A549 (cell line): ENCODE results near the gene ZNF574. TPM values are rescaled to one million over a fixed set of nuclear protein-coding genes. Genes with fewer than 3 reads are reported as not detected.

ENCODE experiments used
- ATAC-seq, 2 experiments: fragments of 200-7000 bp in 1 of 2; fragments of >200 bp in 1 of 2; cut with Nextera tagmentation in 1 of 2; cut with Tn5 transposase in 1 of 2; 3 replicates each; pipeline versions ENCODE4 v1.8.0 to v1.9.1; 2018 to 2020; ENCODE audit warnings: mild to moderate bottlenecking in 1 of 2, moderate library complexity in 1 of 2
- CTCF ChIA-PET: fragments of 300-600 bp; sonication (Branson Sonifier 250); formaldehyde crosslinking; extraction: SDS; loops from one replicate; lab custom pipeline; 2021; ENCODE audit warnings: antibody characterized with exemption, inconsistent platforms; lab: Yijun Ruan, JAX
- POLR2A ChIA-PET: fragments of 350-600 bp; formaldehyde crosslinking; extraction: SDS; loops from one replicate; lab custom pipeline; 2021; ENCODE audit warnings: antibody characterized with exemption, inconsistent platforms; lab: Yijun Ruan, JAX
- DNase-seq, 2 experiments: peaks; one replicate each; pipeline versions ENCODE4 v3.0.0 to v3.0.0-alpha.2; 2011 to 2016; ENCODE audit warnings: low read depth in 1 of 2, low spot score in 1 of 2
- FAIRE-seq: peaks from 2 replicates; lab custom pipeline; 2011; peaks lifted over from hg19 to GRCh38; lab: Jason Lieb, UNC
- H3K27ac ChIP-seq, 2 experiments: fragments of >200 bp; sonication (Bioruptor Twin); formaldehyde crosslinking; 3 replicates each; pipeline ENCODE4 v1.5.1; 2016 to 2017
- H3K4me1 ChIP-seq: fragments of >200 bp; sonication (Bioruptor Twin); formaldehyde crosslinking; 3 replicates; pipeline ENCODE4 v1.6.1; 2016
- H3K4me2 ChIP-seq: fragments of >200 bp; sonication (Bioruptor Twin); formaldehyde crosslinking; 3 replicates; pipeline ENCODE4 v1.6.1; 2016
- H3K4me3 ChIP-seq: fragments of >200 bp; sonication (Bioruptor Twin); formaldehyde crosslinking; 3 replicates; pipeline ENCODE4 v1.5.1; 2016
- H3K9me3 ChIP-seq: fragments of >200 bp; sonication (Bioruptor Twin); formaldehyde crosslinking; 3 replicates; pipeline ENCODE4 v1.6.1; 2016
- CBX2 ChIP-seq: fragments of 200-600 bp; sonication (generic); IDR thresholded peaks from 2 replicates; pipeline ENCODE4 v1.6.1; 2016; ENCODE audit warnings: low read depth, mild to moderate bottlenecking, borderline replicate concordance
- CHD2 ChIP-seq: fragments of 150-350 bp; IDR thresholded peaks from 2 replicates; pipeline ENCODE4 v1.6.1; 2014; ENCODE audit warnings: low read length; ENCODE audit not compliant: partially characterized antibody
- CHD4 ChIP-seq: fragments of 200-600 bp; sonication (generic); IDR thresholded peaks from 2 replicates; pipeline ENCODE4 v1.6.1; 2016; ENCODE audit warnings: antibody characterized with exemption, mild to moderate bottlenecking, borderline replicate concordance
- EHF ChIP-seq: fragments of 250-450 bp; sonication (Bioruptor Pico); IDR thresholded peaks from 2 replicates; pipeline ENCODE4 v1.5.0; 2020; ENCODE audit warnings: mild to moderate bottlenecking
- FOSB ChIP-seq: fragments of 250-450 bp; sonication (Bioruptor Pico); IDR thresholded peaks from 2 replicates; pipeline ENCODE4 v1.5.0; 2020; ENCODE audit warnings: mild to moderate bottlenecking, moderate library complexity
- FOXS1 ChIP-seq: fragments of 250-450 bp; sonication (Bioruptor Pico); IDR thresholded peaks from 2 replicates; pipeline ENCODE4 v1.5.0; 2020; ENCODE audit warnings: mild to moderate bottlenecking, moderate library complexity
- HOXA7 ChIP-seq: fragments of 250-450 bp; sonication (Bioruptor Pico); IDR thresholded peaks from 2 replicates; pipeline ENCODE4 v1.5.0; 2020; ENCODE audit warnings: mild to moderate bottlenecking, moderate library complexity
- HOXB13 ChIP-seq: fragments of 250-450 bp; sonication (Bioruptor Pico); IDR thresholded peaks from 2 replicates; pipeline ENCODE4 v1.5.0; 2020; ENCODE audit warnings: low read depth, mild to moderate bottlenecking, moderate library complexity
- HOXB5 ChIP-seq: fragments of 250-450 bp; sonication (Bioruptor Pico); IDR thresholded peaks from 2 replicates; pipeline ENCODE4 v1.5.0; 2020; ENCODE audit warnings: mild to moderate bottlenecking, moderate library complexity
- KDM1A ChIP-seq: fragments of 200-600 bp; sonication (generic); IDR thresholded peaks from 2 replicates; pipeline ENCODE4 v1.6.1; 2016; ENCODE audit warnings: low read depth, mild to moderate bottlenecking
- KDM5A ChIP-seq: fragments of 200-600 bp; sonication (generic); IDR thresholded peaks from 2 replicates; pipeline ENCODE4 v1.6.1; 2016; ENCODE audit warnings: antibody characterized with exemption, mild to moderate bottlenecking
- MAFK ChIP-seq: fragments of 450-650 bp; IDR thresholded peaks from 2 replicates; pipeline ENCODE4 v1.6.1; 2014; ENCODE audit not compliant: partially characterized antibody
- MAZ ChIP-seq: fragments of 150-350 bp; IDR thresholded peaks from 2 replicates; pipeline ENCODE4 v1.6.1; 2014; ENCODE audit warnings: antibody characterized with exemption, low read depth, low read length, borderline replicate concordance
- NFE2L2 ChIP-seq: fragments of 150-350 bp; conservative IDR thresholded peaks from 2 replicates; pipeline ENCODE4 v1.6.1; 2014; ENCODE audit warnings: low read length
- NR3C1 ChIP-seq: fragments of >200 bp; sonication (Bioruptor Twin); formaldehyde crosslinking; IDR thresholded peaks from 3 replicates; pipeline ENCODE4 v1.6.1; 2017
- POLR2A ChIP-seq: IDR thresholded peaks from 2 replicates; pipeline ENCODE4 v1.6.1; 2012; ENCODE audit warnings: mild to moderate bottlenecking, low read length
- RARB ChIP-seq: fragments of 250-450 bp; sonication (Bioruptor Pico); IDR thresholded peaks from 2 replicates; pipeline ENCODE4 v1.8.0; 2021; ENCODE audit warnings: mild to moderate bottlenecking, moderate library complexity
- RFX5 ChIP-seq: fragments of 450-650 bp; IDR thresholded peaks from 2 replicates; pipeline ENCODE4 v1.7.1; 2014; ENCODE audit warnings: antibody characterized with exemption, mild to moderate bottlenecking, moderate library complexity
- RNF2 ChIP-seq: fragments of 200-600 bp; sonication (generic); IDR thresholded peaks from 2 replicates; pipeline ENCODE4 v1.6.1; 2016; ENCODE audit warnings: low read depth, mild to moderate bottlenecking, antibody characterized with exemption, moderate library complexity, borderline replicate concordance
- SREBF2 ChIP-seq: fragments of 450-650 bp; IDR thresholded peaks from 2 replicates; pipeline ENCODE4 v1.6.1; 2014; ENCODE audit warnings: mild to moderate bottlenecking, moderate library complexity
- TP53 ChIP-seq: fragments of 250-450 bp; sonication (Bioruptor Pico); IDR thresholded peaks from 2 replicates; pipeline ENCODE4 v1.5.0; 2021; ENCODE audit warnings: mild to moderate bottlenecking, moderate library complexity
- ZFP36 ChIP-seq: fragments of 450-650 bp; IDR thresholded peaks from 2 replicates; pipeline ENCODE4 v1.6.1; 2014; ENCODE audit warnings: borderline replicate concordance; ENCODE audit not compliant: partially characterized antibody
- ZSCAN20 ChIP-seq: fragments of 250-450 bp; sonication (Bioruptor Pico); IDR thresholded peaks from 2 replicates; pipeline ENCODE4 v1.8.0; 2022; ENCODE audit warnings: mild to moderate bottlenecking, moderate library complexity
- WGBS: methylation state at CpG from one replicate; pipeline ENCODE4 v1.1.6; 2017; ENCODE audit errors: missing lambda C conversion rate; 5-methylcytosine and 5-hydroxymethylcytosine counted together
- polyA plus RNA-seq, 4 experiments: library from polyadenylated mRNA; depleted of rRNA in 3 of 4; stranded (reverse); fragments of >200 nt; fragmentation: RNase III in 1 of 4; extraction: RNeasy Plus Mini Kit Qiagen cat#74134 plus additional on column Dnase treatment in 1 of 4; gene quantifications; 2 replicates in 3 of 4; 3 replicates in 1 of 4; pipeline ENCODE4 v1.2.3, GENCODE V29; 2011 to 2017
- TF ChIP-seq, protein P1 (sequence below): IDR thresholded peaks from 2 replicates; pipeline ENCODE4 v1.6.1; 2012
- TF ChIP-seq, protein P2 (sequence below): IDR thresholded peaks from 2 replicates; pipeline ENCODE4 v1.6.1; 2012; ENCODE audit warnings: low read depth, borderline replicate concordance
- TF ChIP-seq, protein P3 (sequence below): fragments of 150-350 bp; IDR thresholded peaks from 2 replicates; pipeline ENCODE4 v1.6.1; 2014; ENCODE audit warnings: low read depth, mild to moderate bottlenecking, low read length
- TF ChIP-seq, protein P4 (sequence below): fragments of 250-450 bp; sonication (Bioruptor Pico); IDR thresholded peaks from 2 replicates; pipeline ENCODE4 v1.5.0; 2021; ENCODE audit warnings: mild to moderate bottlenecking, moderate library complexity, borderline replicate concordance
- TF ChIP-seq, protein P5 (sequence below): fragments of 200-600 bp; sonication (generic); IDR thresholded peaks from 2 replicates; pipeline ENCODE4 v1.6.1; 2016; ENCODE audit warnings: antibody characterized with exemption, mild to moderate bottlenecking, moderate library complexity

The ZNF574 gene
- polyA plus RNA-seq, 2 of the 4 experiments (the other 2 are of a cell fraction) = 11.3 to 21.8 TPM

DNA sequence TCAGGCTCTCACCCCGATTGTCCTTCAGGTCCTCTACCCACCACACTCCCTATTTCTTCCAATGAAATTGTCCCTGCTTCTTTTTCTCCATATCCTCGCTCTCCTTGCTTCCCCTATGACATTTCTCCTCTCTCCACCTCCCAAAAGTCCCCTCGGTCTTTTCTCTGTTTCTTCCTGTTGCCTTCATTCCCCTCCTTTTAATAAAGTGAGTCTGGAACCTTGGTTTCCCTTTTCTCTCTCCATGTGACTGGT lies 676 bp upstream of the ZNF574 start:
- Histone ChIP-seq H3K27ac (peak overlapping the region; percentile 89 to 90), H3K4me3 (peak overlapping the region; percentile 57), H3K4me2 (peak overlapping the region; percentile 83), H3K4me1 (peaks cover 25% of the 10 kb centered on the region), H3K9me3 (no peaks in the 10 kb centered on the region)
- POLR2A ChIA-PET = no interaction called here
- 2% methylated on average over 3 of the region's 3 CpGs for WGBS
- TF ChIP-seq, protein P1, sequence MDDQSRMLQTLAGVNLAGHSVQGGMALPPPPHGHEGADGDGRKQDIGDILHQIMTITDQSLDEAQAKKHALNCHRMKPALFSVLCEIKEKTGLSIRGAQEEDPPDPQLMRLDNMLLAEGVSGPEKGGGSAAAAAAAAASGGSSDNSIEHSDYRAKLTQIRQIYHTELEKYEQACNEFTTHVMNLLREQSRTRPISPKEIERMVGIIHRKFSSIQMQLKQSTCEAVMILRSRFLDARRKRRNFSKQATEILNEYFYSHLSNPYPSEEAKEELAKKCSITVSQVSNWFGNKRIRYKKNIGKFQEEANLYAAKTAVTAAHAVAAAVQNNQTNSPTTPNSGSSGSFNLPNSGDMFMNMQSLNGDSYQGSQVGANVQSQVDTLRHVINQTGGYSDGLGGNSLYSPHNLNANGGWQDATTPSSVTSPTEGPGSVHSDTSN = no peak; the same call in 1 of the 2 replicates
- TF ChIP-seq RARB (CRISPR knock-in tag) = peak; percentile 93; the same call in 1 of the 2 replicates
- no peak for TF ChIP-seq EHF
- TF ChIP-seq, protein P2, sequence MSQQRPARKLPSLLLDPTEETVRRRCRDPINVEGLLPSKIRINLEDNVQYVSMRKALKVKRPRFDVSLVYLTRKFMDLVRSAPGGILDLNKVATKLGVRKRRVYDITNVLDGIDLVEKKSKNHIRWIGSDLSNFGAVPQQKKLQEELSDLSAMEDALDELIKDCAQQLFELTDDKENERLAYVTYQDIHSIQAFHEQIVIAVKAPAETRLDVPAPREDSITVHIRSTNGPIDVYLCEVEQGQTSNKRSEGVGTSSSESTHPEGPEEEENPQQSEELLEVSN = no peak
- no peak for TF ChIP-seq FOXS1 (CRISPR knock-in tag)
- no peak for TF ChIP-seq RFX5
- TF ChIP-seq CHD4 = no peak
- TF ChIP-seq MAFK = no peak
- TF ChIP-seq CBX2 = no peak
- TF ChIP-seq ZFP36 = no peak
- TF ChIP-seq KDM5A = no peak
- TF ChIP-seq, protein P3, sequence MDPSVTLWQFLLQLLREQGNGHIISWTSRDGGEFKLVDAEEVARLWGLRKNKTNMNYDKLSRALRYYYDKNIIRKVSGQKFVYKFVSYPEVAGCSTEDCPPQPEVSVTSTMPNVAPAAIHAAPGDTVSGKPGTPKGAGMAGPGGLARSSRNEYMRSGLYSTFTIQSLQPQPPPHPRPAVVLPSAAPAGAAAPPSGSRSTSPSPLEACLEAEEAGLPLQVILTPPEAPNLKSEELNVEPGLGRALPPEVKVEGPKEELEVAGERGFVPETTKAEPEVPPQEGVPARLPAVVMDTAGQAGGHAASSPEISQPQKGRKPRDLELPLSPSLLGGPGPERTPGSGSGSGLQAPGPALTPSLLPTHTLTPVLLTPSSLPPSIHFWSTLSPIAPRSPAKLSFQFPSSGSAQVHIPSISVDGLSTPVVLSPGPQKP = no peak
- no peak for TF ChIP-seq SREBF2
- TF ChIP-seq, protein P4, sequence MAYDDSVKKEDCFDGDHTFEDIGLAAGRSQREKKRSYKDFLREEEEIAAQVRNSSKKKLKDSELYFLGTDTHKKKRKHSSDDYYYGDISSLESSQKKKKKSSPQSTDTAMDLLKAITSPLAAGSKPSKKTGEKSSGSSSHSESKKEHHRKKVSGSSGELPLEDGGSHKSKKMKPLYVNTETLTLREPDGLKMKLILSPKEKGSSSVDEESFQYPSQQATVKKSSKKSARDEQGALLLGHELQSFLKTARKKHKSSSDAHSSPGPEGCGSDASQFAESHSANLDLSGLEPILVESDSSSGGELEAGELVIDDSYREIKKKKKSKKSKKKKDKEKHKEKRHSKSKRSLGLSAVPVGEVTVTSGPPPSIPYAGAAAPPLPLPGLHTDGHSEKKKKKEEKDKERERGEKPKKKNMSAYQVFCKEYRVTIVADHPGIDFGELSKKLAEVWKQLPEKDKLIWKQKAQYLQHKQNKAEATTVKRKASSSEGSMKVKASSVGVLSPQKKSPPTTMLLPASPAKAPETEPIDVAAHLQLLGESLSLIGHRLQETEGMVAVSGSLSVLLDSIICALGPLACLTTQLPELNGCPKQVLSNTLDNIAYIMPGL (CRISPR knock-in tag) = peak; percentile 93; the same call in 1 of the 2 replicates
- TF ChIP-seq FOSB (CRISPR knock-in tag) = peak; percentile 97
- TF ChIP-seq RNF2 = no peak
- TF ChIP-seq TP53 (CRISPR knock-in tag) = peak; percentile 98
- TF ChIP-seq ZSCAN20 (CRISPR knock-in tag) = no peak
- TF ChIP-seq KDM1A = no peak
- TF ChIP-seq MAZ = 0 out of 2 replicates have a peak, but pooled peaks have one; percentile 1
- peak; percentile 98 for TF ChIP-seq HOXA7
- FAIRE-seq (no peak), ATAC-seq (peak; percentile 8 to 17; a peak in 5 of 6 replicates), DNase-seq (no peak)
- CTCF ChIA-PET = interaction anchor here (1.0 kb wide), 1 partner anchor 33 kb away, joined by 4 read pairs; no protein-coding TSS in a partner anchor

DNA sequence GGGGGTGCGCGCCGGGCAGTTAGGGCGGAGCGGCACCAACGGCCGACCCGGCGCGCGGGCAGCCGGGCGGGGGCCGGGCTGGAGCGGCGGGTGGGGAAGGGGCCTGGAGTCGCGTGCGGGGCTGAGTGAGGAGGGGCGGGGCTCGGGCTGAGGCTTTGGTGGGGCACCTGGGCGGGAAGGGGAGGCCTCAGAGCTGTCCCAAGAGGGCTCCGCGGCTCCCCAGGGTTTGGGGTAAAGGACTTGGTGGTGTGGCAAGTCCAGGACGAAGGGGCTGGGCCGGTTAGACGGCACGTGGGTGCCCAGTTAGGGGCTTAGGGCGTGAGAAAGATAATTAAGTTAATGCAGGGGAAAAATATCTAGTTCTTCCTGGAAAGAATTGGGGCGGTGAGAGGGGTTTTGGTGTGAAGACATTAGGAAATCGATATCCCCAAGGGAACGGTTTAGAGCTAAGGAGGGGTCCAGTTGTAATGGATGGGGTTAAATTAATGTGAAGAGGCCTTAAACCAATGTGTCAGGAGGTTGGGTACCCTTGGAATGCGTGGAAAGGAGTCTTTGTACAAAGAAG lies 496 bp downstream of the ZNF574 start:
- H3K4me3 ChIP-seq = peak overlapping the region; percentile 80
- H3K9me3 ChIP-seq = no peaks in the 10 kb centered on the region
- no peak; a peak in 1 of 6 replicates for ATAC-seq
- no peak for FAIRE-seq
- peak overlapping the region; percentile 99 for H3K4me2 ChIP-seq
- WGBS = 2% methylated on average over 11 of the region's 33 CpGs
- H3K4me1 ChIP-seq = peaks cover 29% of the 10 kb centered on the region
- DNase-seq = peak in 1 of 2 experiments; percentile 58
- peak overlapping the region; percentile 91 to 94 for H3K27ac ChIP-seq
- peak; percentile 32; the same call in 1 of the 2 replicates for TF ChIP-seq HOXB5 (CRISPR knock-in tag)
- TF ChIP-seq, protein P5, sequence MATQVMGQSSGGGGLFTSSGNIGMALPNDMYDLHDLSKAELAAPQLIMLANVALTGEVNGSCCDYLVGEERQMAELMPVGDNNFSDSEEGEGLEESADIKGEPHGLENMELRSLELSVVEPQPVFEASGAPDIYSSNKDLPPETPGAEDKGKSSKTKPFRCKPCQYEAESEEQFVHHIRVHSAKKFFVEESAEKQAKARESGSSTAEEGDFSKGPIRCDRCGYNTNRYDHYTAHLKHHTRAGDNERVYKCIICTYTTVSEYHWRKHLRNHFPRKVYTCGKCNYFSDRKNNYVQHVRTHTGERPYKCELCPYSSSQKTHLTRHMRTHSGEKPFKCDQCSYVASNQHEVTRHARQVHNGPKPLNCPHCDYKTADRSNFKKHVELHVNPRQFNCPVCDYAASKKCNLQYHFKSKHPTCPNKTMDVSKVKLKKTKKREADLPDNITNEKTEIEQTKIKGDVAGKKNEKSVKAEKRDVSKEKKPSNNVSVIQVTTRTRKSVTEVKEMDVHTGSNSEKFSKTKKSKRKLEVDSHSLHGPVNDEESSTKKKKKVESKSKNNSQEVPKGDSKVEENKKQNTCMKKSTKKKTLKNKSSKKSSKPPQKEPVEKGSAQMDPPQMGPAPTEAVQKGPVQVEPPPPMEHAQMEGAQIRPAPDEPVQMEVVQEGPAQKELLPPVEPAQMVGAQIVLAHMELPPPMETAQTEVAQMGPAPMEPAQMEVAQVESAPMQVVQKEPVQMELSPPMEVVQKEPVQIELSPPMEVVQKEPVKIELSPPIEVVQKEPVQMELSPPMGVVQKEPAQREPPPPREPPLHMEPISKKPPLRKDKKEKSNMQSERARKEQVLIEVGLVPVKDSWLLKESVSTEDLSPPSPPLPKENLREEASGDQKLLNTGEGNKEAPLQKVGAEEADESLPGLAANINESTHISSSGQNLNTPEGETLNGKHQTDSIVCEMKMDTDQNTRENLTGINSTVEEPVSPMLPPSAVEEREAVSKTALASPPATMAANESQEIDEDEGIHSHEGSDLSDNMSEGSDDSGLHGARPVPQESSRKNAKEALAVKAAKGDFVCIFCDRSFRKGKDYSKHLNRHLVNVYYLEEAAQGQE = no peak
- TF ChIP-seq ZSCAN20 (CRISPR knock-in tag) = no peak
- no peak for TF ChIP-seq CHD2
- no peak for TF ChIP-seq KDM5A
- TF ChIP-seq NR3C1 = no peak
- no peak for TF ChIP-seq RARB (CRISPR knock-in tag)
- no peak for TF ChIP-seq POLR2A
- TF ChIP-seq FOSB (CRISPR knock-in tag) = 0 out of 2 replicates have a peak, but pooled peaks have one; percentile 26
- TF ChIP-seq HOXA7 = 0 out of 2 replicates have a peak, but pooled peaks have one; percentile 57
- TF ChIP-seq HOXB13 = no peak
- no peak for TF ChIP-seq NFE2L2
- ChIA-PET POLR2A (interaction anchor here (0.6 to 1.6 kb wide), 20 partner anchors 9 to 217 kb away, joined by 3 to 9 read pairs (median 3); partner anchors contain the start of genes GSK3A, RABAC1 and RPS19), CTCF (interaction anchor here (0.6 to 6.8 kb wide), 8 partner anchors 11 to 123 kb away, joined by 3 to 78 read pairs (median 4); partner anchors contain the start of gene POU2F2)
